Vagina (tissue), 2 donors: ENCODE measurements around the gene CHRM1. TPM values are rescaled to one million over a fixed set of nuclear protein-coding genes. Genes with fewer than 3 reads are reported as not detected.

Source experiments
- DNase-seq, 2 donors: peaks; one replicate each; pipeline ENCODE4 v3.0.0-alpha.2; 2017; ENCODE audit errors: extremely low spot score in 2 of 2
- H3K27ac ChIP-seq: fragments of 200-600 bp; sonication (generic); one replicate; pipeline ENCODE4 v1.5.1; 2019
- H3K27me3 ChIP-seq: fragments of 200-600 bp; sonication (generic); one replicate; pipeline ENCODE4 v1.5.1; 2019
- H3K36me3 ChIP-seq, 2 donors: fragments of 200-600 bp; sonication (generic); one replicate each; pipeline ENCODE4 v1.5.1; 2017 to 2019
- H3K4me1 ChIP-seq: fragments of 200-600 bp; sonication (generic); one replicate; pipeline ENCODE4 v1.5.1; 2019
- H3K4me3 ChIP-seq, 2 donors: fragments of 200-600 bp; sonication (generic); 1 replicate in 1 of 2; 2 replicates in 1 of 2; pipeline ENCODE4 v1.5.1; 2016 to 2019
- H3K9me3 ChIP-seq: fragments of 200-600 bp; sonication (generic); one replicate; pipeline ENCODE4 v1.5.1; 2019
- POLR2A ChIP-seq, 2 donors: fragments of 450-650 bp; IDR thresholded peaks; one replicate each; pipeline ENCODE4 v1.6.1; 2017; ENCODE audit warnings: antibody characterized with exemption in 2 of 2, mild to moderate bottlenecking in 2 of 2, moderate library complexity in 2 of 2
- POLR2AphosphoS5 ChIP-seq, 2 donors: sonication (generic); formaldehyde crosslinking; IDR thresholded peaks; one replicate each; pipeline ENCODE4 v1.9.0; 2017; ENCODE audit warnings: antibody characterized with exemption in 2 of 2, mild to moderate bottlenecking in 2 of 2, low read depth in 1 of 2; ENCODE audit not compliant: insufficient read depth in 1 of 2
- intact Hi-C: fragments of 100-400 bp; cut with DNase I; formaldehyde crosslinking; loops from one replicate; pipeline ENCODE4 v1.15.1; 2023
- total RNA-seq: library from RNA; depleted of rRNA; stranded (reverse); fragments of >200 nt; gene quantifications from one replicate; pipeline ENCODE4 v1.2.3, GENCODE V29; 2016
- TF ChIP-seq, protein P1 (sequence below), 3 experiments: fragments of 450-650 bp in 2 of 3; fragments of 200-600 bp in 1 of 3; sonication (generic) in 1 of 3; IDR thresholded peaks; one replicate each; pipeline ENCODE4 v1.5.1; 2017 to 2019; ENCODE audit warnings: antibody characterized with exemption in 3 of 3, mild to moderate bottlenecking in 2 of 3, moderate library complexity in 2 of 3

The CHRM1 gene
- total RNA-seq, 1 donor from 2014 or later: not detected

DNA sequence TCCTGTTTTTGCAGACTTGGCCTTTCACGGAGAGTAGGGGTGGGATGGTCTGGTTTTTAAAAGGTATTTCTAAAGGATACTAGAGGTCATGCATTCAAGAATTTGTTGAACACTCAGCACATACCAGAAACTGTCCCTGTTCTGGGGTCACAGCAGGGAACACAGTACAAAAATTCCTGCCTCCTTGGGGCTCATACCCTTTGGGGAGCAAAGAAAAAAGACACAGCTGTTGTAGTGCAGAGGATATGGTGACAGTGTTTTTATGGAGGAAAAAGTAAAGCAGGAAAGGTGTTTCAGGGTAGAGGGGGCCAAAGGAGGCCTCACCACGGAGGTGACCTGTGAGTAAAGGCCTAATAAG lies 32.1 kb downstream of the CHRM1 start:
- Histone ChIP-seq H3K27me3 (no peaks in the 10 kb centered on the region), H3K4me1 (peaks cover 48% of the 10 kb centered on the region), H3K27ac (no peak overlapping the region), H3K36me3 (peaks cover 5 to 56% of the 10 kb centered on the region in 2 donors), H3K4me3 (no peak overlapping the region), H3K9me3 (no peaks in the 10 kb centered on the region)
- no peak for DNase-seq
- intact Hi-C loops: no loop called here
- no peak for TF ChIP-seq POLR2AphosphoS5 (IDR thresholded peaks at IDR 0.05; ENCODE audit: insufficient read depth in 1 of 2, low read depth in 1 of 2)
- no peak for TF ChIP-seq POLR2A (IDR thresholded peaks at IDR 0.05)
- TF ChIP-seq, protein P1, sequence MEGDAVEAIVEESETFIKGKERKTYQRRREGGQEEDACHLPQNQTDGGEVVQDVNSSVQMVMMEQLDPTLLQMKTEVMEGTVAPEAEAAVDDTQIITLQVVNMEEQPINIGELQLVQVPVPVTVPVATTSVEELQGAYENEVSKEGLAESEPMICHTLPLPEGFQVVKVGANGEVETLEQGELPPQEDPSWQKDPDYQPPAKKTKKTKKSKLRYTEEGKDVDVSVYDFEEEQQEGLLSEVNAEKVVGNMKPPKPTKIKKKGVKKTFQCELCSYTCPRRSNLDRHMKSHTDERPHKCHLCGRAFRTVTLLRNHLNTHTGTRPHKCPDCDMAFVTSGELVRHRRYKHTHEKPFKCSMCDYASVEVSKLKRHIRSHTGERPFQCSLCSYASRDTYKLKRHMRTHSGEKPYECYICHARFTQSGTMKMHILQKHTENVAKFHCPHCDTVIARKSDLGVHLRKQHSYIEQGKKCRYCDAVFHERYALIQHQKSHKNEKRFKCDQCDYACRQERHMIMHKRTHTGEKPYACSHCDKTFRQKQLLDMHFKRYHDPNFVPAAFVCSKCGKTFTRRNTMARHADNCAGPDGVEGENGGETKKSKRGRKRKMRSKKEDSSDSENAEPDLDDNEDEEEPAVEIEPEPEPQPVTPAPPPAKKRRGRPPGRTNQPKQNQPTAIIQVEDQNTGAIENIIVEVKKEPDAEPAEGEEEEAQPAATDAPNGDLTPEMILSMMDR (IDR thresholded peaks at IDR 0.05): no peak

DNA sequence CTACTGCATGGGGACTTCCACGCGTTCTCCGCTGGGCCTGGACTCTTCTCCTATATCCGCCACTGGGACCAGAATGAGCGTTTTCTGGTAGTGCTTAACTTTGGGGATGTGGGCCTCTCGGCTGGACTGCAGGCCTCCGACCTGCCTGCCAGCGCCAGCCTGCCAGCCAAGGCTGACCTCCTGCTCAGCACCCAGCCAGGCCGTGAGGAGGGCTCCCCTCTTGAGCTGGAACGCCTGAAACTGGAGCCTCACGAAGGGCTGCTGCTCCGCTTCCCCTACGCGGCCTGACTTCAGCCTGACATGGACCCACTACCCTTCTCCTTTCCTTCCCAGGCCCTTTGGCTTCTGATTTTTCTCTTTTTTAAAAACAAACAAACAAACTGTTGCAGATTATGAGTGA lies 32.8 kb downstream of the CHRM1 start:
- intact Hi-C loops: no loop called here
- no peak for DNase-seq
- Histone ChIP-seq H3K36me3 (peaks cover 5 to 63% of the 10 kb centered on the region in 2 donors), H3K9me3 (no peaks in the 10 kb centered on the region), H3K4me3 (no peak overlapping the region), H3K4me1 (peaks cover 55% of the 10 kb centered on the region), H3K27me3 (no peaks in the 10 kb centered on the region), H3K27ac (no peak overlapping the region)
- TF ChIP-seq POLR2AphosphoS5 (IDR thresholded peaks at IDR 0.05; ENCODE audit: insufficient read depth in 1 of 2, low read depth in 1 of 2): no peak
- TF ChIP-seq POLR2A (IDR thresholded peaks at IDR 0.05): no peak
- TF ChIP-seq, protein P1 (IDR thresholded peaks at IDR 0.05): no peak

DNA sequence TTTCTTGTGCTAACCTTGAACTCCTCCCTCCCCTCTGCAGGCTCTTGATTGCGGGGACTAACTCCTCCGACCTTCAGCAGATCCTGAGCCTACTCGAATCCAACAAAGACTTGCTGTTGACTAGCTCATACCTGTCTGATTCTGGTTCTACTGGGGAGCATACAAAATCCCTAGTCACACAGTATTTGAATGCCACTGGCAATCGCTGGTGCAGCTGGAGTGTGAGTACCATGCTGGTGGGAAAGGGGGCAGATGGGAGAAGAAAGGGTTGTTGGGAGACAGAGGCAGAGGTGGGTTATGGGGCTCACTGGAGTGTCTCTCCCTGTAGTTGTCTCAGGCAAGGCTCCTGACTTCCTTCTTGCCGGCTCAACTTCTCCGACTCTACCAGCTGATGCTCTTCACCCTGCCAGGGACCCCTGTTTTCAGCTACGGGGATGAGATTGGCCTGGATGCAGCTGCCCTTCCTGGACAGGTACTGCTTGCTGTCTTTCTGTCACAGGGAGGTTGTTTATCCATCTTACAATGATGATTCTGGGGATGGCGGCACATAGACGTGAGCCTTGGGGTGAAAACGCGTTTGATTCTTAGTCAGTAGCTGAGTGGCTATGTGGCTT lies 35.9 kb downstream of the CHRM1 start:
- intact Hi-C loops: no loop called here
- H3K27me3 ChIP-seq: no peaks in the 10 kb centered on the region
- peaks cover 73% of the 10 kb centered on the region for H3K4me1 ChIP-seq
- peaks cover 5 to 72% of the 10 kb centered on the region in 2 donors for H3K36me3 ChIP-seq
- DNase-seq: no peak
- no peak overlapping the region for H3K4me3 ChIP-seq
- H3K27ac ChIP-seq: no peak overlapping the region
- H3K9me3 ChIP-seq: no peaks in the 10 kb centered on the region
- TF ChIP-seq POLR2AphosphoS5 (IDR thresholded peaks at IDR 0.05; ENCODE audit: insufficient read depth in 1 of 2, low read depth in 1 of 2): no peak
- TF ChIP-seq, protein P1 (IDR thresholded peaks at IDR 0.05): no peak
- TF ChIP-seq POLR2A (IDR thresholded peaks at IDR 0.05): no peak

DNA sequence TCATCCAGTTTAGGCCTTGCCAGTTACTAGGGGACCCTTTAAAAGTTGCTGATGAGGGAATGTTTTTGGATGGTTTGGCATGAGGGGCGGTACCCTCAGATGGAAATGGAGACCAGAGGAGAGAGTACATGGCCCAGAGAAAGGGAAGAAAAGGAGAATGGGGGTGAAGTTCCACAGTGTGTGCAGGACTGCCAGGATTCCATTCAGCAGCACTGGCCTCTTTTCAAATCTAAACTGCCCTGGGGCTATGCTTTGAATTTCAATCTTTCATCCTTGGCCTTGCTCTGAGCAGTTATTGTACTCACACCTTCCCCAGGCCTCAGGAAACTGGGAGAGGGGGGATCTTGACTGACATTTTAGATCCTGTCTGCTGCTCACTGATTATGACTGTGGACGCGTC lies 37.5 kb downstream of the CHRM1 start:
- H3K27ac ChIP-seq: peak overlapping the region; percentile 100
- H3K27me3 ChIP-seq: no peaks in the 10 kb centered on the region
- intact Hi-C loops: no loop called here

More for the DNA sequence above, 37.5 kb downstream of the CHRM1 start:
- H3K36me3 ChIP-seq: peaks cover 5 to 62% of the 10 kb centered on the region in 2 donors
- DNase-seq: no peak
- no peaks in the 10 kb centered on the region for H3K9me3 ChIP-seq
- TF ChIP-seq POLR2A (IDR thresholded peaks at IDR 0.05) (no peak), POLR2AphosphoS5 (IDR thresholded peaks at IDR 0.05; ENCODE audit: insufficient read depth in 1 of 2, low read depth in 1 of 2) (no peak)
- TF ChIP-seq, protein P1 (IDR thresholded peaks at IDR 0.05): no peak
- H3K4me3 ChIP-seq: peak overlapping the region in 1 of 2 donors; percentile 18
- H3K4me1 ChIP-seq: peaks cover 74% of the 10 kb centered on the region
